Keratinocyte (primary cell): Measurements from ENCODE around the gene NIPA2. TPM values are rescaled to one million over a fixed set of nuclear protein-coding genes. Genes with fewer than 3 reads are reported as not detected.

Experiments used
- DNase-seq: peaks from one replicate; pipeline ENCODE4 v3.0.0-alpha.2; 2011; ENCODE audit warnings: low read depth, missing footprints, low spot score
- FAIRE-seq: peaks from 2 replicates; lab custom pipeline; 2011; peaks lifted over from hg19 to GRCh38; lab: Jason Lieb, UNC
- H2AFZ ChIP-seq: 2 replicates; pipeline ENCODE4 v1.6.0; 2012; ENCODE audit warnings: low read length, control low read depth, inconsistent platforms; ENCODE audit not compliant: control insufficient read depth
- H3K27ac ChIP-seq: 2 replicates; pipeline ENCODE4 v1.5.1; 2011; ENCODE audit warnings: low read length; ENCODE audit not compliant: control insufficient read depth, insufficient read depth
- H3K27me3 ChIP-seq: 3 replicates; pipeline ENCODE4 v1.6.0; 2011; ENCODE audit warnings: low read length; ENCODE audit not compliant: control insufficient read depth, insufficient read depth; ENCODE audit errors: extremely low read depth
- H3K36me3 ChIP-seq, 2 experiments: 2 replicates in 1 of 2; 3 replicates in 1 of 2; pipeline ENCODE4 v1.5.1; 2011; ENCODE audit warnings: low read length in 2 of 2, mild to moderate bottlenecking in 1 of 2; ENCODE audit not compliant: control insufficient read depth in 2 of 2, insufficient read depth in 2 of 2; ENCODE audit errors: extremely low read depth in 1 of 2
- H3K4me1 ChIP-seq: 3 replicates; pipeline ENCODE4 v1.5.1; 2011; ENCODE audit warnings: low read length; ENCODE audit not compliant: control insufficient read depth, insufficient read depth; ENCODE audit errors: extremely low read depth
- H3K4me2 ChIP-seq: 3 replicates; pipeline ENCODE4 v1.6.0; 2011; ENCODE audit warnings: low read depth, low read length; ENCODE audit not compliant: control insufficient read depth, insufficient read depth; ENCODE audit errors: extremely low read depth
- H3K4me3 ChIP-seq, 3 experiments: fragments of 200-600 bp in 1 of 3; sonication (generic) in 1 of 3; 2 replicates in 2 of 3; 3 replicates in 1 of 3; pipeline ENCODE4 v1.5.1; 2011 to 2016; ENCODE audit warnings: low read length in 3 of 3, mild to moderate bottlenecking in 3 of 3, control low read depth in 2 of 3, inconsistent platforms in 1 of 3, low read depth in 1 of 3, mixed read lengths in 1 of 3, mixed run types in 1 of 3, moderate library complexity in 1 of 3; ENCODE audit not compliant: control insufficient read depth in 2 of 3, insufficient read depth in 2 of 3; ENCODE audit errors: extremely low read depth in 1 of 3
- H3K79me2 ChIP-seq: 2 replicates; pipeline ENCODE4 v1.6.0; 2012; ENCODE audit warnings: low read length; ENCODE audit not compliant: control insufficient read depth, insufficient read depth
- H3K9ac ChIP-seq: 3 replicates; pipeline ENCODE4 v1.6.0; 2011; ENCODE audit warnings: low read length; ENCODE audit not compliant: control insufficient read depth, insufficient read depth; ENCODE audit errors: extremely low read depth
- H3K9me1 ChIP-seq: 3 replicates; pipeline ENCODE4 v1.6.0; 2011; ENCODE audit warnings: low read length; ENCODE audit not compliant: control insufficient read depth, insufficient read depth; ENCODE audit errors: extremely low read depth
- H3K9me3 ChIP-seq: 2 replicates; pipeline ENCODE4 v1.5.1; 2012; ENCODE audit warnings: low read depth, low read length; ENCODE audit not compliant: control insufficient read depth
- H4K20me1 ChIP-seq: 3 replicates; pipeline ENCODE4 v1.6.0; 2011; ENCODE audit warnings: low read length; ENCODE audit not compliant: control insufficient read depth, insufficient read depth; ENCODE audit errors: extremely low read depth
- EZH2 ChIP-seq: IDR thresholded peaks from one replicate; pipeline ENCODE4 v1.6.1; 2012; ENCODE audit warnings: inconsistent platforms, mild to moderate bottlenecking, low read length, moderate library complexity
- dilution Hi-C: fragments of 300-500 bp; cut with MboI; formaldehyde crosslinking; loops from one replicate; pipeline ENCODE4 v1.7.0; 2020; ENCODE audit warnings: low sequenced_read_pairs; ENCODE audit not compliant: extremely low pct_ligation_motif_present
- polyA plus RNA-seq, 5 experiments: library from polyadenylated mRNA; depleted of rRNA in 3 of 5; stranded (reverse) in 3 of 5; stranded (forward) in 1 of 5; unstranded in 1 of 5; fragments of >200 nt; gene quantifications; 1 replicate in 1 of 5; 2 replicates in 3 of 5; 3 replicates in 1 of 5; pipeline versions ENCODE4 v1.2.1 to v1.2.3, GENCODE V29; 2011 to 2012; ENCODE audit warnings: missing spikeins in 2 of 5, low read depth in 1 of 5, low replicate concordance in 1 of 5
- TF ChIP-seq, protein P1 (sequence below), 3 experiments: IDR thresholded peaks in 1 of 3; conservative IDR thresholded peaks in 1 of 3; optimal IDR thresholded peaks in 1 of 3; 2 replicates in 2 of 3; 3 replicates in 1 of 3; pipeline versions ENCODE3 to v1.5.1; 2011; ENCODE audit warnings: low read length in 3 of 3, mild to moderate bottlenecking in 3 of 3, moderate library complexity in 2 of 3, control low read depth in 1 of 3, inconsistent platforms in 1 of 3; ENCODE audit not compliant: insufficient read depth in 2 of 3; ENCODE audit errors: extremely low read depth in 1 of 3

The NIPA2 gene
- polyA plus RNA-seq, 1 donor (not counting 4 experiments of a cell fraction or from before 2014, with no cell fraction given), result 81.2 TPM

DNA sequence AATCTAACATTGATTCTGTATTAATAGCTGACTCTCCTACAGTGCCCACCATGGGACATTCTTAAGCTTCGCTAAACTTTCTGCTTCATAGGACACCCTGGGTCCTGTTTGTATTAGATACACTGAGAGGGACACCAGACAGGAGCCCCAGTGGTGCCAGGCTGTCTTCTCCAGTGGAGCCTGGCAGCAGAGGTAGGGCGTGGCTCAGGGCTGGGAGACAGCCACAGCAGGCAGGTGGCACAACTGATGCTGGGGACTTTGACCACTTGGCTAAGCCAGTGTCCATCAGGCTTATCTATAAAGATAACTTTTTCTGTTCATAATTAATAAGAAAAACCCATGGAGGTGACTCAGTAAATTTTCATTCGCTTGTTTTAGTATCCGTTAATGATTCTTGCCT lies 30.2 kb upstream of the NIPA2 start:
- H3K79me2 ChIP-seq, result peaks cover 9% of the 10 kb centered on the region
- no peaks in the 10 kb centered on the region for H4K20me1 ChIP-seq
- no peak overlapping the region for H3K4me2 ChIP-seq
- H3K4me3 ChIP-seq, result no peak overlapping the region
- FAIRE-seq (no peak), DNase-seq (no peak)
- TF ChIP-seq, protein P1, sequence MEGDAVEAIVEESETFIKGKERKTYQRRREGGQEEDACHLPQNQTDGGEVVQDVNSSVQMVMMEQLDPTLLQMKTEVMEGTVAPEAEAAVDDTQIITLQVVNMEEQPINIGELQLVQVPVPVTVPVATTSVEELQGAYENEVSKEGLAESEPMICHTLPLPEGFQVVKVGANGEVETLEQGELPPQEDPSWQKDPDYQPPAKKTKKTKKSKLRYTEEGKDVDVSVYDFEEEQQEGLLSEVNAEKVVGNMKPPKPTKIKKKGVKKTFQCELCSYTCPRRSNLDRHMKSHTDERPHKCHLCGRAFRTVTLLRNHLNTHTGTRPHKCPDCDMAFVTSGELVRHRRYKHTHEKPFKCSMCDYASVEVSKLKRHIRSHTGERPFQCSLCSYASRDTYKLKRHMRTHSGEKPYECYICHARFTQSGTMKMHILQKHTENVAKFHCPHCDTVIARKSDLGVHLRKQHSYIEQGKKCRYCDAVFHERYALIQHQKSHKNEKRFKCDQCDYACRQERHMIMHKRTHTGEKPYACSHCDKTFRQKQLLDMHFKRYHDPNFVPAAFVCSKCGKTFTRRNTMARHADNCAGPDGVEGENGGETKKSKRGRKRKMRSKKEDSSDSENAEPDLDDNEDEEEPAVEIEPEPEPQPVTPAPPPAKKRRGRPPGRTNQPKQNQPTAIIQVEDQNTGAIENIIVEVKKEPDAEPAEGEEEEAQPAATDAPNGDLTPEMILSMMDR (optimal IDR thresholded peaks at IDR 0.05 in 1 of 3, IDR thresholded peaks at IDR 0.05 in 1 of 3, conservative IDR thresholded peaks at IDR 0.05 in 1 of 3; ENCODE audit: extremely low read depth in 1 of 3, insufficient read depth in 2 of 3, low read length in 3 of 3), result no peak
- TF ChIP-seq EZH2, result no peak
- no peaks in the 10 kb centered on the region for H3K4me1 ChIP-seq
- no peaks in the 10 kb centered on the region for H3K9me3 ChIP-seq
- H3K27ac ChIP-seq, result no peak overlapping the region
- no peaks in the 10 kb centered on the region for H3K9me1 ChIP-seq
- no peak overlapping the region for H2AFZ ChIP-seq
- H3K9ac ChIP-seq, result no peak overlapping the region
- H3K36me3 ChIP-seq, result peaks cover 0 to 1% of the 10 kb centered on the region in 2 experiments
- H3K27me3 ChIP-seq, result no peaks in the 10 kb centered on the region
- dilution Hi-C loops, result no loop called here

DNA sequence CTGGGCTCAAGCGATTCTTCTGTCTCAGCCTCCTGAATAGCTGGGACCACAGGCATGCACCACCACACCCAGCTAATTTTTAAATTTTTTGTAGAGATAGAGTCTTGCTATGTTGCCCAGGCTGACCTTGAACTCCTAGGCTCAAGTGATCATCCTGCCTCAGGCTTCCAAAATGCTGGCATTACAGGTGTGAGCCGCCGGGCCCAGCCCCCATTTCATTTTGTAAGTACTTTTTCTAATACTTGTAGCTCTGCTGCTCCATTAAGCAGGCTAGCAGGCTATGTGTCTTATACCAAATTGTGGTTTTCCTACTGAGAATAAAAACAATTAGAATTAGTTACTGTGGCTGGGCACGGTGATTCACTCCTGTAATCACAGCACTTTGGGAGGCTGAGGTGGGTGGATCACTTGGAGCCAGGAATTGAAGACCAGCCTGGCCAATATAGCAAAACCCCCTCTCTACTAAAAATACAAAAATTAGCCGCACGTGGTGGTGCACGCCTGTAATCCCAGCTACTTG lies 29.6 kb upstream of the NIPA2 start:
- Histone ChIP-seq H2AFZ (no peak overlapping the region), H3K4me2 (no peak overlapping the region), H3K79me2 (peaks cover 9% of the 10 kb centered on the region), H4K20me1 (no peaks in the 10 kb centered on the region), H3K4me3 (no peak overlapping the region), H3K36me3 (peaks cover 0 to 4% of the 10 kb centered on the region in 2 experiments), H3K27ac (no peak overlapping the region), H3K9me1 (no peaks in the 10 kb centered on the region), H3K27me3 (no peaks in the 10 kb centered on the region), H3K4me1 (no peaks in the 10 kb centered on the region), H3K9ac (no peak overlapping the region), H3K9me3 (no peaks in the 10 kb centered on the region)
- FAIRE-seq (no peak), DNase-seq (no peak)
- dilution Hi-C loops, result no loop called here
- TF ChIP-seq, protein P1 (optimal IDR thresholded peaks at IDR 0.05 in 1 of 3, IDR thresholded peaks at IDR 0.05 in 1 of 3, conservative IDR thresholded peaks at IDR 0.05 in 1 of 3; ENCODE audit: extremely low read depth in 1 of 3, insufficient read depth in 2 of 3, low read length in 3 of 3), result no peak
- no peak for TF ChIP-seq EZH2
